Head of caudate nucleus (tissue), 42 donors: ENCODE results near the gene ZBTB7C.

Experiments
- DNase-seq, 42 donors: peaks; one replicate each; pipeline versions ENCODE4 v3.0.0 to v3.0.0-alpha.2; 2020 to 2021; ENCODE audit warnings: mixed read lengths in 7 of 42
- intact Hi-C: fragments of 100-400 bp; cut with DNase I; formaldehyde crosslinking; loops from one replicate; pipeline ENCODE4 v1.15.0; 2022

The ZBTB7C gene

DNA sequence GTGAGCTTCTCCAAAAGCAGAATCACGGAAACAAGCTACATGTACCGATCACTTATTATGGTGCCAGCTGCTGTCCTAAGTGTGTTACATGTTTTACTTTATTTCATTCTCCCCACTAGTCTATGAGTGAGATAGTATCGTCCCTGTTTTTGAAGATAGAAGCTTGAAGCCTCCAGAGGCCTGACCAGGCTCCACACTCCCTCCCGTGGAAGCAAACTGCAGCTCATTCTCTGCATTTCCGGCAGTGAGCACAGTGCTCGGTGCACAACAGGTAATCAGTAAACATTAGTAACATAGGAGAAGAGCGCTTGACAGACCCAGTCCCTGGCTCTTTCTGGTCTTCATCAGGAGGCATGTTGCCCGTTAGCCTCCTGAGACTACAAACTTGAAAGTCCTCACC, 72.9 kb downstream of the ZBTB7C start:
- intact Hi-C loops = no loop called here
- no peak for DNase-seq

DNA sequence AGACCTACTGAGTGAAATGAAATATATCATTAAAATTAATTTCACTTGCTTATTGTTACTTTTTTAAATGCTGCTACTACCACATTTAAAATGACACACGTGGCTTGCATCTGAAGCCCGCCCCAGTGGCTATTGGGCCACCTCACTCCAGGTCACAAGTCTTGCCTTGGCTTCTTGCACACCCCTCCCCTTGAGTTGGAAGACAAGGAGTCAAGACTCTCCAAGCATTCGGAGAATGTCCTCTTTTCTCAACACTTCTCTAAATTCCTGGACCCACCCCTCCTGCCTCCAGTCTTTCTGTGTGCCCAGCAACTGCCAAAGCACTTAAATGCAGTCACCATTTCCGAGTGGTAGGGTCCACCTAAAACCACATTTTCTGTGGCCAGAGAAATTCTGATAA, 73.4 kb downstream of the ZBTB7C start:
- no peak for DNase-seq
- intact Hi-C loops = no loop called here

DNA sequence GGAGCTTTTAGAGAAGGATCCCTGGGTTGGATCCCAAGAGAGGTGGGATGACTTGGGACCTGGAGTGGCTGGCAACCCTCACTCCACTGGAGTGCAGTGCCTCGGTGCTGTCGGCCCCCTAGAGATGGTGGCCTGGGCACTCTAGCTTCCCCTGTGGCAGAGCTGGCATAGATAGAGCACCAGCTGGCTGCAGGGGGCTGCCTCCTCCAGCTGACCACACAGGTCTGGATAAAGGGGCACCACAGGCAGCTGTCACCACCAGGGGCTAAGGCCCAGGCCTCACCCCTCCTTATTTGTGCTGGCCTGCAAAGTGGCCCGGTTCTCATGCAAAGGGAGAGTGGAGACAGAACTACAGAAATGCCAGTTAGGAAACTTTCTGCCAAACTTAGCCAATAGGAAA, 74.3 kb downstream of the ZBTB7C start:
- intact Hi-C loops = no loop called here
- no peak for DNase-seq

DNA sequence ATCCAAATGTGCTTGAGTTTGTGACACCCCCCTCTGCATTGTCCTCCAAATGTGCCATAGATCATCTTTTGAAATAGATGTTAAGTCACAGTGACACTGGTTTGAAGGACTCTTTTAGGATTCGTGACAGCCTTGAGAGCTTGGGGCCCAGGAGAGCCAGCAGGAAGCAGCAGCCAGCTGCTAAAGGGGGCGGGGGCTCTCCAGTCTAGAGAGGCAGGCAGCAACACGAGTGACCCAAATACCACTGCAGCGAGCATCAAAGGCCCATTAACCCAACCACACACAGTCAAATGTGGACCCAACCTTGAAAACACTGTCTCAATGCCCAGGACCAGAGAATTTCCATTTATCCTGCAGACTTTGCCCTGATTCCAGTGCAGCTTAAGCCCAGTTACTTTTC, 75.6 kb downstream of the ZBTB7C start:
- intact Hi-C loops = no loop called here
- peak in 9 of 42 donors; percentile 16 to 43 (median 22) for DNase-seq

DNA sequence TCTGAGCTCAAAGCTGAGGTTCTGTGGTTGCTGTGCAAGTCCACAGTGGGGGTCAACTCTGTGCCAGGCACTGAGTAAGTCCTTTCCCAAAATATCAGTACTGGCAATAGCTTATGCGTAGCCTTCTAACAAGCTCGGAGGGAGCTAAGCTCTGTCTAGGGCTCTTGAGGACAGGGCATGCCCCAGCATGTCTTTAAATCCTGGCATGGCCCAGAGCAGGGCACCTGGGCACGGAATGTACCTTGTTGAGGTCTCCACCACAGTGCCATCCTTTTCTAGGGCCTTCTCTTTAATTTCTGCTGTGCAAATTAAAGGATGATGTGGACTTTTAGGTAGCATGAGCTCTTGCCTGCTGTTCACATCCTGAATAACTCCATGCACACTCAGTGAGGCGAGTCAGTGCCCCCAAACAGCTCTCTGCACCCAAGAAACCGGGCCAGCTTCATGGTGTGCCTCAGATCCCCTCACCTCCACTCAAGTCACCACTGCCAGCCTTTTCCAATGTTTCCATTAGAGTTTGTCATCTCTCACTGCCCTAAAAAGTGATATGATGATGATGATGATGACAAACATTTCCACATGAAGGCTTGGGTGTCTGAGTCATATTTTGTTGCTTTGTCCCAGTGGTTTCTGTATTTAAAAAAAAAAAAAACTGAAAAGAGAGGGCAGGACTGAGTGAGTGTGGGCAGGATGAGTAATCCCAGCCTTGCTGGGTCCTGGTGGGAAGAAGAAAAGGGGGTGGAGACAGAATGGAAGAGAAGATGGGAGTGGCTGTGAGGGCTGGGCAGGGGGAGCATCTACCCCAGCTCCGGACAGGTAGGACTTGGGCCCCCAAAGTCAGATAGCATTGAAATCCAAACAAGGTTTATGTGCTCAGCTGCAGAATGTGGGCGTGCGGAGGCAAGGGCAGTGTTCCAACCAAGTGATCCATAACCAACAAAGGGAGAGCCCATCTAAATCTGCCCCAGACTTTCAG, 78.9 kb downstream of the ZBTB7C start:
- peak in 29 of 42 donors; percentile 11 to 82 (median 39) for DNase-seq
- intact Hi-C loops = no loop called here

DNA sequence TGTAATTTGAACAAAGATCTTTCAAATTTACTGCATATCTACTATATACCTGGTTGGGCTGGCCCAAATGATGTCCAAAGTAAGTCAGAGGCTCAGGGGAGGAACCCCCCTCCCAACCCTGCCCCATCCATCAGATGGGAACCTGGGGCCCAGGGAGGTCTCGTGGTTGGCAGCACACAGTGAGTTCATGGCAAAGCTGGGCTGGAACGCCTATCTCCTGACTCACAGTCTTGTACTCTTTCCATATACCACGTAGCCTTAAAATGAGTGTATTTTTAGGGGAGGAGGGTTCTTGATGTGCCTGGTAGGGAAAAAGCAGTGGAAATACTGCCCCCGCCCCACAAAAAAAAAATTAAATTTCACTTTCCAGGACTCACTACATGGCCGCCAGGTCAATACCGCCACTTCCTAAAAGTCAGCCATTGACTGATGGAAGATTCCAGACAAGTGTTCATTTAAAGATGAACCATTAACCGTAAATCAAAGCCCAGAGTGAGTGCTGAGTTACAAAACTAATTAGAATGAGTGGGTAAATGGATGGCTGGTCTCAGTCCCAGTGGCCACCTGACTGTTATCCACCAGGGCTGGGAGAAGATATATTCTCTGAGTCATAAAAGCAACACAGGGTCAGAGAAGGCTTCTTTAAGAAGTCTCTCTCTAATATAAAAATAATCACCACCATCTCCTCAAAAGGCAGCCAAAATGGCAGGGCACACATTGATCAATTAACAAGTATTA, 80.5 kb downstream of the ZBTB7C start:
- intact Hi-C loops = no loop called here
- no peak for DNase-seq

DNA sequence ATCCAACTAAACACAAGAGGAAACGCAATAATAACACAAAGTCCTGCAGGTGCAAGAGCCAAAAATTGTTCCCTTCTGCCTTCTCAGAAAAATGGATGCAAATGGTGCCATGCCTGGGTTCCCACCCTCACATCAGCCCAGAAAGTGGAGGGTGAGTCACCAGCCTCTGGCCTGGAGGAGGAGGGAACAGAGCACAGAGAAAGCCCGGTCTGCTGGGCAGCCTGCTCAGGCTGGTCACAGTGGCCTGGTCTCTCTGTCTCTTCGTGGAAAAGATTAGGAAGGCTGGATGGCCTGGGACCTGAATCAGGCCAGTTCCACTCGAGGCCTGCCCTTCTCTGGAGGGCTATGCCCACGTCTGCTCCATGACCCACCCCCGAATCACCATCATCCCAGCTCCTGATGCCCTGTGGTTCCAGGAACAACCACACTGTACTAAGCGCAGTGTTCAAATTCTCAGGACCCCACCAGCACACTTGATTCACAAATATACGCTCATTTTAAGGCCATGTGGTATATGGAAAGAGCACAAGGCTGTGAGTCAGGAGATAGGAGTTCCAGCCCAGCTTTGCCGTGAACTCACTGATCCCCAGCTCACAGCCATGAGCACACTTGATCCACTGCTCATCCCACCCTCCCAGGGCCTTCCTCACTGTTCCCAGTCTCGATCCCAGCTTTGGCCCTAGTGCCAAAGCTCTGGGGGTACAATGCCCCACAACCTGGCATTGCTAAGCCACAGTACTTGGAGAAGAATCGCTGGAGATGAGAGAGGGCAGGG, 82.1 kb downstream of the ZBTB7C start:
- intact Hi-C loops = no loop called here
- no peak for DNase-seq

DNA sequence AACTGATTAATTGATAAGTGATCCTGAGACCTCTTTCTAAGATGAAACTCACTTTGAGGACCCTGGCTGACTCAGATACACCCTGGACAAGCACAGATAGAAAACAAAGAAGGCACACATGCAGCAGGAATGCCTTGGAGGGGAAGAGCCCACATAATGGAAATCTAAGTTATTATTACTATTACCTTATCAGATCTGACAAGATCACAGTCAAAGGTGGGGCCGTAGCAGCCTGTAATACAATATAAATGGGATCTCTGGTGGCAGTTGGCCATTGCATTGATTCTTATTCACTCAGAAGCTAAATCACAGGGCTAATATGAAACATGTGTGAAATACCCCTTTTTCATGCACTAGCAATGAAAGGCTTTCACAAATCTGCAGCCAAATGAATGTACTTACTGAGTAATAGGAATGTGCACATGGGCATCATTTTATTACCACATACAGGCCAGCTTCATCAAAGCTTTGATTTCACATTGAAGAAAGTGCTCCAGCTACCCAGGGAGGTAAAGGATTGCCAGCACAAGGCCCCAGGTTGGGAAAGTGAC, 84.0 kb downstream of the ZBTB7C start:
- no peak for DNase-seq
- intact Hi-C loops = no loop called here

DNA sequence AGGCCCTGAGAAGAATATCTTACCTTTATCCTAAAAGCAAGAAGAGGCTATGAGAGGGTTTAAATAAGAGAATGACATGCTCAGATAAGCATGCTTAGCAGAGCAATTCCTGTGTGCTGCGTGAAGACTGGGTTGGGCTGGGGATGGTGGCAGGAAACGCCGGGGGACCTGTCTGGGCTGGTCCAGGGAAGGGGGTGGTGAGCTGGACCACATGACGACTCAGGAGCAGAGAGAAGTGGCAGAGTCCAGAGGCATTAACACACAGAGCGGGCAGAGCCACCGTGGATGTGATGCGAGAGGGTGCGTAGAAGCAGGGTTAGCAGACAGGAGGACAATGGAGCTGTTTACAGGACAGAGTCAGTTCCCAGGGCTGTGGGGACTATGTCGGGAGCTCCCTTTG, 84.5 kb downstream of the ZBTB7C start:
- no peak for DNase-seq
- intact Hi-C loops = no loop called here

DNA sequence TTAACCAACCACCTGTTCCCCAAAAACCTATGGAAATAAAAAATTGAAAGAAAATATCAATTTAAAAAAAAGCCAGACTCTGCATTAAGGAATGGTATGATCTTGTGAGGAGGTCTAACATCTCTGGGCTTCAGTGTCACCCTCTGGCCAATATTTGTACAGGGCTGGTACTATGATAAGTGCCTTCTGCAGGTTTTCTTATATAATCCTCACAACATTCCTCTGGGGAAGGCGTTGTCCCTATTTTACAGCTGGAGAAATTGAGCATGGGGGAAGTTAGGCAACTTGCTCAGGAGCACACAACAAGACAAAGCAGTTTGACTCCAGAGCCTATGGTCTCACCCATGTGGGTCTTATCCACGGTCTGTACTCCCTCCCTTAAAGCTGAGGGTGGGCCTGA, 86.0 kb downstream of the ZBTB7C start:
- DNase-seq = no peak
- intact Hi-C loops = no loop called here

DNA sequence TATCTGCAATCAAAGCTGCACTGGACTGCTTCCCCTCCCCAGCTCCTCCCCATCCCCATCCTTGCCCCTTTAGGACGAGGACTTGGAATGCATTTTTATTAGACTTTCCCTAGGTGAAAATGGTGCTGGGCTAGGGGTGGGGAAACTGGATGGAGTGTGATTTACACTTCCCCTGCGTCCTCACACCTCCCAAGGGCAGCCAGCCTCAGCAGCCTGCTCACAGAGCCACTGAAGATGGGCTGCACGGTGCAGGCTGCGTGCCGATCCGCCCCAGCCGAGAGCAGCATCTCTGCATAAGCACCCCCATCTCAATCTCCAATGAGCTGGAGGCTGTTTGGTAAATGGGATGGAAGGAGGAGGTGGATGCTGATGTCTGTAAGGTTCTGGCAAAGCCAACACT, 87.6 kb downstream of the ZBTB7C start:
- DNase-seq = no peak
- intact Hi-C loops = no loop called here

DNA sequence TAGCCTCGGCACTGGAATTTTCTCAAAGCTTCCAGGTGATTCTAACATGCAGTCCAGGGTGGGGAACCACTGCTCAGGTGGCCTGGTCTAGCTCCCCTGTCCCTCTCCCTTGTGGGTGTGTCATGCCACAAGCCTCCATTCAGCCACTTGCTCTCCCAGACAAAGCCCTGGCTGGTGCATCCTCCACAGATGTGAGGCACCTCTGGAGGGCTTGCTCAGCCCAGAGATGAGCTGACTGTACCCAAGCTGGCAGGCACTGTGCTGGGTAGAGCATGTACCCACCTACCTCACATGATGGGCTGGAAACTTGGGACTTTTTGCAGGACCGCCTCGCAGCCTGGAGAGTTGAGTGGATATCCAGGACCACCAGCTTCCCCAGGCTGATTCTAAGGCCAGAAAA, 88.1 kb downstream of the ZBTB7C start:
- DNase-seq = no peak
- intact Hi-C loops = no loop called here

DNA sequence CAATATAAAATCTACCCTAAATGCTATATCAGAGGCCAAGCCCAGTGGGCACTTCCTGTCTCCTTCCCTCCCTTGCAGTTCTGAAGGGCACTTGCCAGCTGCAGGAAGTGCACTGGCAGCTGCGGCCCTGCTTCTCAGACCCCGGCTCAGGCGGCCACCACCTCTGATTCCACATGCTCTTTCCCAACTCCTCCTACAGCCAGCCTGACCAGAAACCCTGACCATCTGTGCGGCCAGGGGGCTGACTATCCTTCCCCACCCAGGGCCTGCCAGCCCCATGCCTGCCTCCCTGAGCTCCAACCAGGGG, 88.6 kb downstream of the ZBTB7C start:
- DNase-seq = no peak
- intact Hi-C loops = no loop called here

DNA sequence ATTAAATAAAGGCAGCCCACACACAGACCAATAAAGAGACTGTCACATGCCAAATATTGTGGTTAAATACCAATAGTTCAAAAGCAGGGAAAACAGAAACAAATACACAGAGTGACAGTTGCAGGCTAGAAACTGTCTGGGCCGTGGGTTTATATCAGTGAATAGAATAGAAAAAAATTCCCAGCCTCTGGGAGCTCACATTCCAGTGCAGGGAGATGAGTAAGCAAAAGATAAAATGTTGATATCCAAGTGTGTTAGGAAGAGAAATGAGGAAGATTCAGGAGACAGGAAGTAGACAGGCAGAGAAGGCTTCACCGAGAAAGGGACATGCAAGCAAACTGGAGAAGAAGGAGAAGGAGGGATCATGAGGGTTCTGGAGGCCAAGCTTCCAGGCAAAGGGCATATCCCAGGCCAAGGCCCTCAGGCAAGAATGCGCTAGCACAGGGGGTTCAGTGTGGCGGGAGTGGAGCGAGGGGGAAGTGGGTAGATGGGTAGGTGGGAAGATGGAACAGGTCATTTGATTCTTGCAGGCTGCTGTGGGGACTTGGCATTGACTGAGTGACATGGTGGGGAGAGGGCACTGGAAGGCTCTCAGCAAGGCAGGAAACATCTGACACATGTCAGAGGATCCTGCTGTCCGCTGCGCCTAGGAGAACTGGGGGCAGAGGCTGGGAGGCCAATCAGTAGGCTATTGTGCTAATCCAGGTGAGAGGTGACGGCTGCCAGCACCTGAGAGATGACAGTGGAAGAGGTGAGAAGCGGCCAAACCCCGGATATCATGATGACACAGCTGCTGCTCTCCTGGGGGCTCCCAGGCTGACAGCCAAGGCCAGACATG, 89.2 kb downstream of the ZBTB7C start:
- intact Hi-C loops = no loop called here

DNA sequence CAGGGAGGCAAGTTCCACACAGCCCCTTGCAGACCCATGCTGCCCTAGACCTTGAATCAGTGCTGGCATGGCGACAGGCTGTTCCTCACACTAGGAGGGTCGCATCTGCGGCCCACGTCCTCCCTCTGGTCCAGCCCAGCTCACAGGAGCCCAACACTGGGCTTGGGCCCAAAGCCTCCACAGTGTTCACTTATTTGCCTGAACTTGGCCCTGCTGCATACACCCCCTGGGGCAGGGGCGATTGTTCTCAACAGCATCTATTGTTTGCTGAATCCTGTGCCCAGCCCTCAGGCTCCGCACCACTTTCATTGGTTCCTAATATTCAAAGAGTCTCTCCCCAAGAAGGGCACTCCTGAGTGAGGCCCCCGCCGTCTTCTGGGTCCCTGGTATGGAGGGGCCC, 90.7 kb downstream of the ZBTB7C start:
- peak in 1 of 42 donors; percentile 7 for DNase-seq
- intact Hi-C loops = no loop called here

More for the DNA sequence above, 89.2 kb downstream of the ZBTB7C start:
- DNase-seq = no peak

DNA sequence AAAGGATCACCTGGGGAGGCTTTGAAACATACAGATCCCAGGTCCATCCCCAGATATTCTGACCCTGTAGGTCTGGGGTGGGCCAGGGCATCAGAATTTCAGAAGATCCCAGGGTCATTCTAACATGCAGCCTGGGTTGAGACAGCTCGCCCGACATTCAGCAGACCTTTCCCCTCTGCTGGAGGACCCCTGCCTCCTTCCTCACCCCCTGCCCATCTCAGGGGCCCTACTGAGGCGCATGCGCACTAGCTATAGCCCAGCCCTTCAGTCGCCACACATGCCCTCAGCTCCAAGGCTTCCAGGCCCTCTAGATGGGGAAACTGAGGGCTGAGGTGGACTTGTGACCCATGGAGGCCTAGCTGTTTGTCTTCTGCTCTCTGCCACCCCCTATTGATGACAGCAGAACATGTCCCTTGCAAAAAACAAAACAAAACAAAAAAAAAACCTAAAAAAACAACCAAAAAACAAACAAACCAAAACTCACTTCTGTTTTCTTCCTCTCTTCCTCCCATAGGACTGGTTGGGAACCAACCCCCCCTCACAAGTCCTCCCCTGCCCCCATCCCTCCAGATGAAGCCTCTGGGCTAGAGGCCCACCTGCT, 91.3 kb downstream of the ZBTB7C start:
- intact Hi-C loops = no loop called here
- no peak for DNase-seq

DNA sequence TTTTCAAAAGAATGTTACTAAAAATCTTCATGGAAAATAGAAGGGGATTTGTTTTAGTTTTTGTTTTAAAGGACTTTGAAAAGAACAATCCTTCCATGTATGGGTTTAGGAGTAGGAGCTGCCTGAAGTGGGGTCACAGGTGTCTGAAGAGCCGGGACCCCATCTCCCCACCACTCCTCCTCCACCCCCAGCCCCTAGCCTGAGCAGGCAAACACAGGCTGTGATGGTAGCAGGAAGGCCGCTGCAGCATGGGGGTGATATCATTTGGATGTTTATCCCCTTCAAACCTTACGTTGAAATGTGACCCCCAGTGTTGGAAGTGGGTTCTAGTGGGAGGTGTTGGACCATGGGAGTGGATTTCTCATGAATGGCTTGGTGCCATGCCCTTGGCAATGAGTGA, 93.0 kb downstream of the ZBTB7C start:
- DNase-seq = no peak
- intact Hi-C loops = no loop called here

DNA sequence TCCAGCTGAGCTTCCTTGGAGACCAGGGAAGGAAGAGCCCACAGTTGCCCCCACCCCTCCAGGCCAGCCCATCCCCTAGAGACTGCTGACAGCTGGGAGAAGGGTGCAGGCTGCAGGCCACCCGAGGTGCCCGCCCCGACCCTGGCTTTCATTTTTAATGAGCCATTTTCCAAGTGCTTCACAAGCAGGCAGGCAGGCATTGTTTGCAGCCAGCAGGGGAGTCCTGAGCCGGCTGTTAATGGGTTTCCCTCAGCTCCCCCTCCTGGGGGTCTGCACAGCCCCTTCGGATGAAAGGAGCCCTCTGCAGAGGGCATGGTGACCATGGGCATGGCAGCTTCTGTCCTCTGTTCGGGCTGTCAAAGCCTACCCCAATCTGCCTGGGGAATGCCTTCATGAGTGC, 94.5 kb downstream of the ZBTB7C start:
- intact Hi-C loops = no loop called here
- peak in 1 of 42 donors; percentile 30 for DNase-seq
